ENCODE measurements around the gene MBOAT7. TPM values are rescaled to one million over a fixed set of nuclear protein-coding genes. Genes with fewer than 3 reads are reported as not detected.
A peak's percentile ranks its signal among the peaks of the same experiment; 100 is the strongest.

MBOAT7 gene
- polyA plus RNA-seq, 12 donors, result 17.0 to 85.5 (median 27.2) TPM; not detected in 1

DNA sequence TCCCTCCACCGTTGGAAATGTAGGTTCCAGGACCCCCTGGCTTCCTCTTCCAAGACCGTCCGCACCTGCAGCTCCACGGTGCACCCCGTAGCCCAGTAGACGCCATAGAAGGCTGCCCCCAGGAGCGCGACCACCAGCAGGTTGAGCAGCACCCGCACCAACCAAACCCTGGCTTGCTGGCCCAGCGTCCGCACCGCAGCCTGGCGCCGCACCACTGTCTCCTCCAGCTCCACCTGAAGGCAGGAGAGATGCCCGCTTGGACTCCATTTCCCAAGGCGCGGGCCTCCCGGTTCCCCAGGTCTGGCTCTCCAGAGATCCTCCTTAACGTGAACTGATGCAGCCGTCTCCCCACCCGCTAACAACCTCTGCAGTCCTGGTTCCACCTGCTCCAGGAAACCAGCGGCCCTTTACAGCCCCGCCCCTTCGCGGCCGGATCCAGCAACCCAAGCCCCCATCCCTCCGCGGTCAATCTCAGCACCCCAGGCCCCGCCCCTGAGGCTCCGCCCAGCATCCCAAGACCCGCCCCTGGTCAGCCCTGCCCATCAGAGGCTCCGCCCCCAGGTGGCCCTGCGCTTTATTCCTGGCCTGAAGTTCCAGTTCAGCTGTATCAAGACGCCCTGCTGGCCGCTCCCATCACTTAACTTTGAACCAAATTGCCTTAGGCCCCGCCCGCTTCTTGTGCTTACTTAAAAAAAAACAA is 24.9 kb downstream of the MBOAT7 start:
- no peak for DNase-seq

DNA sequence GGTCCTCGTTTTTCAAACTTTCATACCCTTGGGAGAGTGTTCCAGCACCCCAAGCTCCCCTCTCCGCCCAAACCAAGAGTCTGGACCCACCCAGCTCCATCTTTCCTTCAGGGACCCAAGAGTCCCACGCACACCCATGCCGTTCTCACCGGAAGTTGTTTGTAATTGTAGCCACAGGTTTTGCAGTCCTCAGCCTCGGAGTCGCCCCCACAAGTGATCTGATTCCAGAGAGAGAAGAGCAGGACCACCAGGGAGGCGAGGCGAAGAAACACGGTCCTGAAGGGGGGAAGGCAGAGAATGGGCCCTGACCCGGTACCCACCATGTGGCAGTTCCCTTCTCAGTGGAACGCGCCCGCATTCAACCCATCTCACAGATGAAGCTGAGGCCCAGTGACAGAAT is 26.5 kb downstream of the MBOAT7 start:
- no peak for DNase-seq

DNA sequence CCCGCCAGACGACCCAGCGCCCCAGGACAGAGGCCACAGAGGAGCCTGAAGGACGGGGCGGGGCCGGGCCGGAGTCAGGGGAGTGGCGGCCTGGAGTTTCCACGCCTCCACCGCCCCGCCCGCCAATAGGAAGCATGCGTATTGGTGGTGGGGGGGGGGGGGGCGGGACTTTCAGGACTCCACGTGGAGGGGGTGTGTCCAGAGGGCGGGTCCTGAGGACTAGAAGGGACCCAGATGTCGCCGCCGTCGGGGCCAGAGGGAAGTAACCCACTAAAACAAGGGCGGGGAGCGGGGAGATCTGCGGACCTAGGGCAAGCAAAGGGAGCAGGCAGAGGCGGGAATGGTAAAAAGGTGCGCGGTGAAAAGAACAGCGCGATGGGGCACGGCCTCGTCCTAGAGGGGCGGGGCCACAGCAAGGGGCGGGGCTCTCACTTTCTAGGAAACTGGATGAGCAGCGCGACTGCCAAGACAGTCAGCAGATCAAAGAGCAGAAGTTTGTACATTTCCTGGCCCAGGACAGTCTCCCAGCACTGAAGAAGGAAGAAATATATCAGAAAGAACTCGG is 27.1 kb downstream of the MBOAT7 start:
- peak; percentile 72 for DNase-seq

DNA sequence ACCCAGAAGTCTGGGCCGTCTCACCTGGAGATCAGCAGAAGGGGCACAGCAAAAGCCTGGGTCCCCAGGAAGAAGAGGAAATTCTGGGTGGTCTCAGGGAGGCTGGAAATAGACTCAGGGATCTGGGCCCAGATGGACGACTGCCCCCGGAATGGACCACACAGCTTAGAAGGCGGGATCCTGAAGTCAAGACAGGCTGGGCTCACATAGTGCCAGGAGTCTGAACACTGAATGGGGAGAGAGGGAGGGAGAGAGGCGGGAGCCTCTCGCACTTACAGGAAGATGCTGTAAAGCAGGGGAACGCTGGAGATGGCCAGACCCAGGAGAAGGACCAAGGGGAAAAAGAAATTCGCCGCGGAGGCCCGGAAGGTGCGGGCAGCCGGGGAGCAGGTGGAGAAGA is 28.5 kb downstream of the MBOAT7 start:
- no peak for DNase-seq

DNA sequence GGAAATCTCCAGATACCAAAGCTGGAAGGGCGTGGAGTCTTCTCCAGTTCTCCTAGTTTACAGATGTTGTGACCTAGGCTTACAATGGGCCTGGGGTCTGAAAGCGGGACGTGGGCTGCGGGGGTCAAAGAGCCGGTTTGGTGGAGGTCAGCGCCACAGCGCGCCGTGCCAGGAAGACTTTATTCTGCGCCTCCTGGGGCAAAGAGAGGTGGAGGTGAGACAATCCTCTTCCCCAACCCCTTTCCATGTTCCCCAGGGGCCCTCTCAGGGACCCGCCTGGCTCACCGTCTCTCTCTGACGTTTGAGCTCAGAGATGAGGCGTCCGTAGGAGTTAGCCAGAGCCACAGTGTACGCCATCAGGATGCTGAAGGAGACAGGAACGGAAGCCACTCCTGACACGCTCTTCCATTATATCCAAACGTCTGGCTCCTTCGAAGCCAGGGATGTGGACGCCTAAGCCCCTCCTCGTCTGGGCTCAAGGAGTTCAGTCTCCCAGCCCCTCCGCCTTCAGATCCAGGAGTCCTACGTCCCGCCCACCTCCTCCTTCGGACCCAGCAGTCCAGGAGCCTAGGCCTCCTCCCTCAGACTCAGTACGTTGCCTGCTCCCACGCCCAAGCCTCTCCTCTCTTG is 29.1 kb downstream of the MBOAT7 start:
- DNase-seq, result peak; percentile 35

DNA sequence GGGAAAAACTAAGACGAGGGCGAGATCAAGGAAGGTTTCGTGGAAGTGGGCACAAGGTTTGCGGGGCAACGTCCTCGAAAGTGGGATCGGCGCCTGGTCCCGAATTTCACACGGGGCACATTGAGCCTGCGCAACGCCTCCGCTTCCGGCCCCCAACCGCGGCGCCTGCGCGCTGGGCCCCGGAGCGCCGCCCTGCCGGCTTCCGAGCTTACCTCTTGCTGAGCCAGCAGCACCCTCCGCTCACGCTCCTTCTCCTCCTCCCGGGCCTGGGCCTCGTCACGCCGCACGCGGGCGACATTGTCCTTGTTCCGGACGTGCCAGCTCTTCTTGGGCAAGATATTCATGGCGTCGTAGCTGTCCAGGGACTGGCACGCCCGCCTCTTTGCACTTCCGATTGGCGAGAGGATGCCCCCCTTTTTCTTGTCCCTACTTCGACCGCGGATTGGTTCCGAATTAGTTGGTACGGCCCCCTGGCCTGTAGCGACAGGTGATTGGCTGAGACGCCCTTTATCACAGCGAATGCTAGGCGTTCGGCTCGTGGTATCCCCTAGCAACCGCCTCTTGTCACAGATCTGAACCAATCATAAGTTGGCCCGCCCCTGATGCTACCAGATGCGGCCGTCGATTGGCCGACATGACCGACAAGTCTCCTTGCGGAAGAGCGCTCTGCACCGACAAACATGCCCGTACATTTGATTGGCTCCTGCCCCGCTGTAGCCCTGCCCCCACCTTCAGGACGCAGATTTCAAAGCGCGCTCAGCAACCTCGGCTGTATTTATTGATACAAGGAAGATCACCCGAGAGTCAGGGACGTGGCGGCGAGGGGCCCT is 29.8 kb downstream of the MBOAT7 start, which contains the start of gene LENG1:
TSS of gene LENG1 (minus strand) at position 370 of the 830 bp plus-strand sequence. CDS start at position 344, 26 bp downstream.
- DNase-seq, result peak; percentile 100

DNA sequence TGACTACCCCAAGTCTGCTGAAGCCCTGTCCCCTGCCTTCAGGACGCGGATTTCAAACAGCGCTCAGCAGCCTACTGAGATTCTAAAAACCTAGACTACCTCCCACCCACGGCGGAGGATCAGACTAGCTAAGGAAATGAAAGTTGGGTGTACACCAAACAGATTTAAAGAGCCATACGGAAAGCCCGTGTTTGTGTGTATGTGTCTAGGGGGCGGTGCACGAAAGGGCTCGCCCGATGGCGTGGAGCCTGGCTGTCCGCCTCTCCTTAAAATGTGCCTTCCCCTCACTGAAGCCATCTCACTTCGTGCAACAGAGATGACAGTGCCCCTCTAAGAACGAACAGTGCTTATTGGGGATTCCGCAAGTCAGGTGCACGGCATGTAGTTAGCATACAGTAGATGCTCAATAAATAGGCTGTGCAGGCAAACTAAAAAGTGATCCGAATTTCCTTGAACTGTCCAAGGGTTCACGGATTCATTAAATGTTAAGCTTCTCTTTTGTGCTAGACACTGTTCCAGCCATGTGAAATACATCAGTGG is 30.5 kb downstream of the MBOAT7 start:
- DNase-seq, result no peak

DNA sequence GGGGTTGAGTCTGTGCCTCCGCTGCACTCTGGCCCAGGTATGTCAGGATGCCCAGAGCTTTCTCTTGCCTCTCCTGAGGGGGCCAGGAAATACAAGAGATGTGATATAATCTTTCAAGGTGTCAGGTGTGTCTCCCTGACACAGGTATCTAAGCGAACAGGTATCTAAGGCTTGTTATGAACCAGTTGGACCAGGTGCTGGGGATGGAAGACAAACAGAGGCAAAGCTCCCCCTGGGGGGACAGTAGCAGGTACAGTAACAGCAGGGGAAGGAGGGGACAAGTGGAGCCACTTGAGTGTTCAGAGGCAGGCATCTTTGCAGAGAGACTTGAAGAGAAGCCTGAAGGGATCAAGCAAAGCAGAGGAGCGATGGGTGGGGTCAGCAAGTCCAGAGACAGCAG is 32.4 kb downstream of the MBOAT7 start:
- DNase-seq, result no peak

DNA sequence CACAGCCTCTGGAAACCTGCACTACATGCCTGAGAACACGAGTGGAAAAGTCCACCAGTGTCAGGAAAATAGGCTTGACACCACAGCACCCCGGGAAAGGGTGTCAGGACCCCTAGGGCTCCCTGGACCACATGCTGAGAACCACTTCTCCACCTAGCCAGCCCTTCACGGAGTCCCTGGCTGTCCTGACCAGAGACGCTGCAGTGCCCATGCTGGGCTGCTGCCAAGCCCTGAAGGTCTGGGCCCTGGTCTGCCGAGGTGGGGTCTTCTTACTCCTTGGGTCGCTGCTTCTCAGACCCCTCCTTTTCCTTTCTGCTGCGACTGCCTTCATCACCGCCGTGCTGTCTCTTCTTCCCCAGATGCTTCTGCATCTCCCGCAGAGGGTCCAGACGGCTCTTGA is 32.9 kb downstream of the MBOAT7 start:
- no peak for DNase-seq

DNA sequence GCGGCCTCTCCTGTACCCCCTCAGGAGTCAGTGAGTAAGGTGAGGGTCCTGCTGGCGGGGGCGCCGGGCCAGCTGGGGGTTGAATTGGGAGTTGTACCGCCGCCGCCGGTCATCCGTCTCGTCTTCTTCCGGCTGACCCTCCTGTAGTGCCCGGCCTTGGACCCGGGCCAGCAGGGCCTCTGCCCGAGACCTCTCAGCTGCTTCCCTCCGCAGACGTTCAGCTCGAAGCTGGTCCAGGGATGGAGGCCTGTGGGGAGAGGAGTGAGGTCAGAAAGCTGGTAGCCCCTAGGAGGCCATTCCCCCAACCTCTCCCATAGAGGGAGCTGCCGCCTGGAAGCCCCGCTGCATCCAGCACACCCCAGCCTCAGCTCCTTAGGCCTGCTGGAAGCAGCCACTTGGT is 33.7 kb downstream of the MBOAT7 start:
- no peak for DNase-seq

DNA sequence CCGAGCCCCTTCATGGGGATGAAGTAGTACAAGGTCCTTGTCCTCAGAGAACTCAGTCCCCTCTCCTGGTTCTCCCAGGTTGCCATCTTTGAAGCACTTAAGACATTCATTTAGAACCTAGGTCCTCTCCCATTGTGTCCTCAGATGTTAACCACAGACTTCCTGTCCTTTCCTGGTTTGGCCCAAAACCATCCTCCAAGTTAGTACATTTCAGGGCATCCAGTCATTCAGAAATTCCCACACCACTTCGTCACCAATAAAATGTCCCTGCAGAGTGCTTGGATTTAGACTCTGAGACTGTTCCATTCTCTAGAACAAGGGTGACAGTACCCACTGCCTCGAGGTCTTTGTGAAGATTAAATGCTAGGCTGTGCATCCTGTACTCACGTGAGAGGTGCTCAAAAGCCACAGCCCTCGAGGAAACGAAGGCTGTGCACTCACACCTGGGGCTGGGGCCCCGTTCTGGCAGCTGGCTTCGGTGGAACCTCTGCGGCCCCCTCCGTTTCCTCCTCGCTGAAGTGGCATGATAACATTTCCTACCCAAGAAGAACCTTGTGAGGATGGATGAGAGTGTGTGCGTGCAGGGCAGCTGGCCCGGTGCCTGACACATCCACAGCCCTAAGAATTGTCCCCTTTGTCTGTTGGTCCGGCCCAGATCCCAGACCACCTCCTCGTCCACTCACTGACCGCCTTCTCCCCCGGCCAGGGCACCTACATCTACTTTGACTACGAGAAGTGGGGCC is 34.6 kb downstream of the MBOAT7 start:
- DNase-seq, result no peak

DNA sequence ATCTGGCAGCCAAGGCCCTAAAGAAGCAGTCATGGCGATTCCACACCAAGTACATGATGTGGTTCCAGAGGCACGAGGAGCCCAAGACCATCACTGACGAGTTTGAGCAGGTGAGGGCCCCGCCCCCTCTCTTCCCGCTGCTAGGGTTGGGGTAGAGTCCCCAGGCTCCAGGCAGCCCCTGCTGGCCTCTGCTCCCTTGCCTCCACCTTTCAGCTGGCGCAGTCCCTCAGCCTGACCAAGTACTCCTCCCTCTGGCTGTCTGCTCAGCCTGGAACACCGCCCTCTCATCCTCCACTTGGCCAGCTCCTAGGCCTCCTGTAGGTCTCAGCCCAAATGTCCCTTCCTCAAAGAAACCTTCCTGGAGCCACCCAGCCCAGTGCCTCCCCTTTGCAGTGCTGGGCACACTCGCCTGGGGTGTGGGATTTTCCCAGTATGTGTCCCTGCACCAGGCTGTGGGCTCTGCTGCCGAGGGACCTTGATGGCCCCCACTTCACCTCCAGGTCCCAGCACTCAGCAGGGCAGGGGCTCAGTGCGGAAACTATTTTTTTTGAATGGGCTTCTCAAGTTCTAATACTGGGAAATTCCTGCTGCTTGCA is 35.6 kb downstream of the MBOAT7 start:
- DNase-seq, result no peak

DNA sequence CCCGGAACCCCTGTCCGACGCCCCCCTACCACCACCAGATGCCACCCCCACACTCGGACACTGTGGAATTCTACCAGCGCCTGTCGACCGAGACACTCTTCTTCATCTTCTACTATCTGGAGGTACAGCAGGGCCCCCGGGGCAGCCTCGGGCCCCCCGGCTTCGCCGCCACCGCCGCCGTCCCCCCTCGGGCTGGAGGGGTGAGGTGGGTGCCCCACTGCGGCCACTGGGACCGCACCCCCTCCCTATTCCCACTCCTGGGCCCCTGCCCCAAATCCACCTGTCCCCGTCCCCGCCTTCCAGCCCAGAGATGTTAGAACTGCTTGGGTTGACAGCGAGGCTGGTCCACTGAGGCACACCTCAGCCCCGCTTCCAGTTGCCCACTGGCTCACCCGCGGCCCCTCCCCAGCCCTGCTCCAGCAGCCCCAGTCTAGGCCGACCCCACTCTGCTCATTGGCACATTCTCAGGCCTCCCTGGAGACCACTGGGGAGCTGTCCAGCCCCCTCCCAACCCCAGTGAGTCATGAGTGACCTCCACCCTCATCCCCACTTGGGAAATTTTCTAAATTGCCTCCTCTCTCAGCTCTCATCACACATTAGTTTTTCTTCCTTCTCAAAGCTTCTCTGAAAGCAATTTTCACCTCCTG is 36.4 kb downstream of the MBOAT7 start:
- no peak for DNase-seq

DNA sequence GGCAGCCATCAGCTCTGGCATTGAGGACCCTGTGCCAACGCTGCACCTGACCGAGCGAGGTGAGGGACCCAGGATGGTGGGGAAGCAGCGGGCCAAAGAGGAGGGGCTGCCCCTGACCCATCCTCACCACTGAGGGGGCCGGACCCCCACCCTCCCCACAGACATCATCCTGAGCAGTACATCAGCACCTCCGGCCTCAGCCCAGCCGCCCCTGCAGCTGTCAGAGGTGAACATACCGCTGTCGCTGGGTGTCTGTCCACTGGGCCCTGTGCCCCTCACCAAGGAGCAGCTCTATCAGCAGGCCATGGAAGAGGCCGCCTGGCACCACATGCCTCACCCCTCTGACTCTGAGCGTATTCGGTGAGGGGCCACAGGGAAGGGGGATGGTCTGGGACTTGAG is 37.1 kb downstream of the MBOAT7 start:
- no peak for DNase-seq

DNA sequence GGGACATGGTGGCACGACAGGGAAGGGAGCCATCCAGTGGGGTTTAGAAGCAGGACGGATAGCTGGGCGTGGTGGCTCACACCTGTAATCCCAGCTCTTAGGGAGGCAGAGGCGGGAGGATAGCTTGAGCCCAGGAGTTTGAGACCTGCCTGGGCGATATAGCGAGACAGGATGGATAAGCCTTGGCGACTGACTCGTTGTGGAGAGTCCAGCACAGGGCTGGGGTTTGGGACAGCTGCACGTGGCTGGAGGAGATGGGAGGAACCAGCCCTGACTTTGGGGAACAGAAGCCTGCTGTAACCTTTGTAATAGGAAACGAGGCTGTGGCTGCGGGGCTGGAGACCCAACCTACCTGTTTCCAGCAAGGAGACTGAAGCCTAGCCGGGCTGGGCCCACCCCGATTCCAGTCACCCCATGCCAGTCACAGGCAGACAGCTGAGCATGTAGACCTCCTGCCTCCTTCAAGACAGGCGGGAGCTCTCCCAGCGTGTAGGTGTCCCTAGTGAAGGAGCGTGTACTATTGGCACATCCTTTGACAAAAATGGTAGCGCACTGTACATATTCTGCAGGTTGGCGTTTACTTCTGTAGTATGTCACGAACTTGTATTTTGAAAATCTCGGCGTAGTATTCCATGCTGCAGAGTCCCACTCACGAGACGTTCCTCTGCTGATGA is 37.9 kb downstream of the MBOAT7 start:
- no peak for DNase-seq

DNA sequence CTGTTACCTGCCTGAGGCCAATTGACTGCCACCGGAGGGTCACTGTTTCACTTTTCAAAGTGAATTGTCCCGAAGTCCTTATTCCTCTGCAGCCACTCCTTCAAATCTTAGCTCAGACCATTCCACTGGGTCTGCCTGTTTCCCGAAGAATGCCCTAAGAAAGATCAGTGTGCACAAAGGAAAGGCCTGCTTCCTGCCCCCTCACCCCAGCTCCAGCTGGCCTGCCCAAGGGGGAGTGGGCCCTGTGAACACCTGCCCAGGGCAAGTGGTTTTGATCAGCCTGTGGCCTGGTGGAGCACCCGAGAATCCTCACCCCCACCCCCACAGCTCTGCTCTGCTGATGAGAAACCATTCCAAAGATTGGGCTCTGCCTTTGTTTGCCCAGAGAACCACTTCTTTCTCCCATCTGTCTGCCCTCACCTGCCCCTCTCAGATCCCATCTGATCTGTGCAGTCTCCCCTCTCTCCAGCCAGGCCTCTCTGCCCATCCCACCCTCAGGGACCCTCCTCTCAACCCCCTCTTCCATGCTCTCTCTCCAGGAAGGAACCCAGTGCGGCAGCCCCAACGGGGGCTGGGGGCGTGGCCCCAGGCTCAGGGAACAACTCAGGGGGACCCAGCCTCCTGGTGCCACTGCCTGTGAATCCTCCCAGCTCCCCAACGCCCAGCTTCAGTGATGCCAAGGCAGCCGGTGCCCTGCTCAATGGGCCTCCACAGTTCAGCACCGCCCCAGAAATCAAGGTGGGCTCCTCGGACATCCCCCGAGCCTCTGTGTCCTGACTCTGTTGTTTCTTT is 40.2 kb downstream of the MBOAT7 start:
- DNase-seq, result no peak

DNA sequence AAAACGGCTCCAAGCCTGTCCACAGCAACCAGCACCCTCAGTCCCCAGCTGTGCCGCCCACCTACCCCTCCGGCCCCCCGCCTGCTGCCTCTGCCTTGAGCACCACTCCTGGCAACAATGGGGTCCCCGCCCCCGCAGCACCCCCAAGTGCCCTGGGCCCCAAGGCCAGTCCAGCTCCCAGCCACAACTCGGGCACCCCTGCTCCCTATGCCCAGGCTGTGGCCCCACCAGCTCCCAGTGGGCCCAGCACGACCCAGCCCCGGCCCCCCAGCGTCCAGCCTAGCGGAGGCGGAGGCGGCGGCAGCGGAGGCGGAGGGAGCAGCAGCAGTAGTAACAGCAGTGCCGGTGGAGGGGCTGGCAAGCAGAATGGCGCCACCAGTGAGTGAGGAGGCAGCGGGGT is 41.2 kb downstream of the MBOAT7 start:
- no peak for DNase-seq

DNA sequence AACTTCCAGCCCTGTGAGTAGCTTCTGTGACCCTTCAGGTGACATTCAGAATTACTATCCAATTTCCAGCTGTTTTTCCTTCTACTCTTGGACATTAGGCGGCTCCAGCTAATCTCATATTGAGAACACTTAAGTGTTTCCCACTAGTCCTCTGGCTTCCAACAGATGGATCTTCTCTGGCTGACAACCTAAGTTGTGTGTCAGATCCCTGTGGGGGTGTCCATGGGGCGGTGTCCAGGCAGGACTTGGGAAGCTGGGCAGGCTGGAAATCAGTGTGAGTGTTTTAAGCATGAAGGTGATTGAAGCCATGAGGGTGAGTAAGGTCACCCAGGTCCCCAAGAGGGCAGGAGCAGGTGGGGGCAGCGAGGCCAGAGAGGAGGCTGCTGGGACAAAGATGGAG is 41.7 kb downstream of the MBOAT7 start:
- DNase-seq, result no peak

DNA sequence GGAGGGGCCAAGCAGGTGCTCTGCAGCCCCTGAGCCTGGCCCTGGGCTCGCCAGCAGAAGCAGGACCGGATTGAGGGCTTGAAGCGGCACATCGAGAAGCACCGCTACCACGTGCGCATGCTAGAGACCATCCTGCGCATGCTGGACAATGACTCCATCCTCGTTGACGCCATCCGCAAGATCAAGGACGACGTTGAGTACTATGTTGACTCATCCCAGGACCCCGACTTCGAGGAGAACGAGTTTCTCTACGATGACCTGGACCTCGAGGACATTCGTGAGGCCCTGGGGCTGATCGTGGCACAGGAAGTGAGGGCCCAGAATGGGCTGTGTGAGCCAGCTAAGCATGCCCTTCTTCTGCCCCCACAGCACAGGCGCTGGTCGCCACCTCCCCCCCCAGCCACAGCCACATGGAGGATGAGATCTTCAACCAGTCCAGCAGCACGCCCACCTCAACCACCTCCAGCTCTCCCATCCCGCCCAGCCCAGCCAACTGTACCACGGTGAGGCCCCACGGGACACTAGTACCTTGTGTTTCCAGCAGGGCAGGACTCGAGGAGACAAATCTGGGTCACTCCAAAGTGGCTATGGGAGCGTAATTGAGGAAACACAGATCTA is 43.7 kb downstream of the MBOAT7 start:
- no peak for DNase-seq

All from muscle of arm (tissue), 12 donors.